GM10266 (cell line): ENCODE data around the gene ABHD2.

ENCODE experiments used
- DNase-seq: peaks from one replicate; pipeline ENCODE4 v3.0.0; 2012; ENCODE audit errors: extremely low spot score
- TF ChIP-seq, protein P1 (sequence below): IDR thresholded peaks from 2 replicates; pipeline ENCODE4 v1.5.1; 2012; ENCODE audit warnings: mild to moderate bottlenecking, low read depth; ENCODE audit not compliant: control insufficient read depth, insufficient read depth; ENCODE audit errors: missing control alignments

Gene ABHD2

GRCh38 chr15:89052474-89052873 is 35.8 kb upstream of the ABHD2 start:
- DNase-seq, result no peak
- TF ChIP-seq, protein P1, sequence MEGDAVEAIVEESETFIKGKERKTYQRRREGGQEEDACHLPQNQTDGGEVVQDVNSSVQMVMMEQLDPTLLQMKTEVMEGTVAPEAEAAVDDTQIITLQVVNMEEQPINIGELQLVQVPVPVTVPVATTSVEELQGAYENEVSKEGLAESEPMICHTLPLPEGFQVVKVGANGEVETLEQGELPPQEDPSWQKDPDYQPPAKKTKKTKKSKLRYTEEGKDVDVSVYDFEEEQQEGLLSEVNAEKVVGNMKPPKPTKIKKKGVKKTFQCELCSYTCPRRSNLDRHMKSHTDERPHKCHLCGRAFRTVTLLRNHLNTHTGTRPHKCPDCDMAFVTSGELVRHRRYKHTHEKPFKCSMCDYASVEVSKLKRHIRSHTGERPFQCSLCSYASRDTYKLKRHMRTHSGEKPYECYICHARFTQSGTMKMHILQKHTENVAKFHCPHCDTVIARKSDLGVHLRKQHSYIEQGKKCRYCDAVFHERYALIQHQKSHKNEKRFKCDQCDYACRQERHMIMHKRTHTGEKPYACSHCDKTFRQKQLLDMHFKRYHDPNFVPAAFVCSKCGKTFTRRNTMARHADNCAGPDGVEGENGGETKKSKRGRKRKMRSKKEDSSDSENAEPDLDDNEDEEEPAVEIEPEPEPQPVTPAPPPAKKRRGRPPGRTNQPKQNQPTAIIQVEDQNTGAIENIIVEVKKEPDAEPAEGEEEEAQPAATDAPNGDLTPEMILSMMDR, result no peak

DNA sequence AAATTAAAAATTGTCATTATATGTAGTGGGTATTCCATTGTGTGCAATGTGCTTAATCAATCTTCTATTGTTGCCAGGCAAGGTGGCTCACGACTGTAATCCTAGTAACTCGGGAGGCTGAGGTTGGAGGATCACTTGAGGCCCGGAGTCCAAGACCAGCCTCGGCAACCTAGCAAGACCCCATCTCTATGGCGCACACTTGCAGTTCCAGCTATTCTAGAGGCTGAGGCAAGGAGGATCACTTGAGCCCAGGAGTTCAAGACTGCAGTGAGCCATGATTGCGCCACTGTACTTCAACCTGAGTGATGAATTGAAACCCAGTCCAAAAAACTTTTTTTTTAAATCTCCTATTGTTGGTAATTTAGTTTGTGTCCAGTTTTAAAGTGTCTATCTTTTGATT is 33.4 kb upstream of the ABHD2 start:
- TF ChIP-seq, protein P1, result no peak

DNA sequence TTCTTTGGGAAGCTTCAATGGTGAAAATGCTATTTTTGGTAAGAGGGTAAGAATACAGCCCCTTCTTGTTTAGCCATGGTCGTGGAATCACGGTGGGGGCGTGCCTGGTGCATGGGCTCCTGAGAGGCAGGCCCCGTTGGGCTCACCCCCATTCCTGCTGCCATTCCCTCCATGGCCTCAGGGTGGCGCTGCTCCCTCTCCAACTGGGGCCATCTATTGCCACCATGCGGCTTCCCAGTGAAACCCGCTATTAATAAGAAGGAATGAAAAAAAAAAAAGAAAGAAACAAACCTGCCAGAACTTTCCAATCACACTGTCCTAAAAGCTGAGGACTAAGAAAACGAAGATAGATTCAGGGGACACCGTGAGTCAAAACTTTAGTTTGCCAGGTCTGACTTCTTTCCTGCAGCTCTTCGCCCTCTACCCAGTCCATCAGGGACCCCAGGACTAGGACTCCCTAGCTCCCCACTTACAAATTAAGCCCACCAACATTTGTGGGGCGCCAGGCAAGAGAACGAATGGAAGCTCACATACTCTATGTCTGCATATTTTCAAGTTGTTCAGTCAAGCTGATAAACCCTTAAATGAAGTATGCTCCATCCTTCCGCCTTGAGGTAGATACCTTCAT is 30.6 kb upstream of the ABHD2 start:
- DNase-seq, result peak; percentile 75
- TF ChIP-seq, protein P1, result peak; percentile 99

More for the DNA sequence above, 33.4 kb upstream of the ABHD2 start:
- DNase-seq, result no peak

GRCh38 chr15:89058376-89058775 is 29.9 kb upstream of the ABHD2 start:
- no peak for DNase-seq

DNA sequence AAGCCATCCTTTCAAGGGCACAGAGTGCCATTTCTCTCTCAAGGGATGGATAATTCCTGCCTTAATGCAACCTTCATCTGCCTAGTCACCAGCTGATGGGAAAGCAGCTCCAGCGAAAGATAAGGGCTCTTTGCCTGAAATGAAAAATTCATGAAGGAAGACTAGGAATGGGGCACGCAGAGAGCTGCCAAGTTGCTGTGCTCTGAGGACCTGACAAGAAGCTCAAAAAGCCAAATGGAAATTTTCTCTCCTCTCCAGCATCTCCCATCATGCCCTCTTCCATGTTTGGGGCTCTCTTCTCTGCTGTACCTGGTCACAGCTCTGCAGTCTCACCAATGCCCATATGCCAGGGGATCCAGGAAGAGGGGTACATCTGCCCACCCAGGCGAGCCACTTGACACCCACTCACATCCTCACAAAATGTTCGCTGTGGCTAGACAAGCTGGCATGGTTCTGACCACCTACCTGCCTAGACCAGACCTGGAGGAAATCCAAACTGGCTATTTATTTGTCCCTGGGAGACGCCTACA is 29.3 kb upstream of the ABHD2 start:
- TF ChIP-seq, protein P1, result no peak

More at GRCh38 chr15:89058376-89058775, 29.9 kb upstream of the ABHD2 start:
- TF ChIP-seq, protein P1, result no peak

DNA sequence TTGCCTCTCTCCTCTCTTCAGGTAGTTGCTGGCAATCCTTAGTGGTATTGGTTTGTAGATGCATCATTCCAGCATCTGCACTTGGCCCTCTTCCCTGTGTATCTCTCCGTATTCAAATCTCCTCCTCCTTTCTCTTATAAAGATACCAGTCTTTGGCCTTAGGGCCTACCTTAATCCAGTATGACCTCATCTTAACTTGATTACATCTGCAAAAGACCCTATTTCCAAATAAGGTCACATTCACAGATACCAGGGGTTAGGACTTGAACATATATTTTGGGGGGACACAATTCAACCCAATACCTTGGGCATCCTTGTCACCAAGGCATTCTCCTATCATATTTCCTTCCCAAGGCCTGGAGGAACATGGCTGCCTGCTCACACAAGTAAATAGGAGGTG is 22.0 kb upstream of the ABHD2 start:
- TF ChIP-seq, protein P1, result no peak
- no peak for DNase-seq

More for the DNA sequence above, 29.3 kb upstream of the ABHD2 start:
- no peak for DNase-seq

- TF ChIP-seq, protein P1, result no peak
- no peak for DNase-seq
Measured at GRCh38 chr15:89067751-89068150, 20.5 kb upstream of the ABHD2 start.
